Inflammatory macrophage (primary cell): Measurements from ENCODE around the gene ZNF182.
A peak's percentile ranks its signal among the peaks of the same experiment; 100 is the strongest.
"Not testable (repeated sequence)": the region's sequence is repeated elsewhere in the genome, so short reads cannot be mapped to it uniquely, and the experiment has no call there.

Experiments used
- DNase-seq, 2 donors: peaks; one replicate each; pipeline ENCODE4 v3.0.0-alpha.2; 2020 to 2022
- total RNA-seq, 18 experiments: gene quantifications; one replicate each; lab custom pipeline; 2026; ENCODE audit warnings: mixed read lengths in 6 of 18, inconsistent platforms in 2 of 18; lab: John Stamatoyannopoulos, UW

Gene ZNF182
- 1.5 to 9.9 (median 5.6) reads per million in 18 experiments for total RNA-seq

DNA sequence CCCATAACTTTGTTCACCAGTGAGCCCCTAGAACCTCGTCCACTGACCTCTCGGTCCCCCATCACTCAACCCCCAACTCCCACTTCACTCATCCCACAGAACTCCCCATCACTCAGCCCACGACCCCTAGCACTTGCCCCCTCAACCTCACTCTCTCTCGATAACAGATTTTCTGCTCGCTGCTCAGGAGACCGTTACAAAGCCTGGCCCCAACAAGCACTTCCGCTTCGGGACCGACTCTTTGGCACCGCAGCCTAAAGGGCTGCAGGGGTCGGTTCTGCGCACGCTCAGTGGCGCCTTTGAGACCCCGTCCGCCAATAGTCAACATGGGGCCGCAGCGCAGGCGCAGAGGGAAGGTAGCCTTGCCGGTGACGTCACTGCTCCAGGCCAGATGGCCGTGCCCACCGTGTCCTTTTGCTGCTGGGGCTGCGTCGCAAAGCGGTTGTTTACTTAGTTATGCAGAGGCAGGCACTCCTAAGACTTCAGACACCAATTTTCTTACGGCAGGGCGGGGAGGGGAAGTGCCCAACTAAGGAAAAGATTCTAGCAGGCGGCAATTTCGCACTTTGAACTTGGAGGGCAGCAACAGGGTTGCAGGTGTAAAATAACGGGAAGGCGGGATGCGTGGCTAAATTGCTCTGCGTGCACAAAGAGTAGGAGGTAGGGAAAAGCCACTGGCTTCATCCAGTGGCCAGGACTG is at the start of gene ZNF182:
Gene ZNF182, minus strand, starts transcription at position 232 of the 700 bp plus-strand sequence. CDS start 1,380 bp downstream, outside the sequence.
- peak; percentile 94 to 95 for DNase-seq

- DNase-seq = no peak
Measured at GRCh38 chrX:48046846-48047245, 43.1 kb upstream of the ZNF182 start.

DNA sequence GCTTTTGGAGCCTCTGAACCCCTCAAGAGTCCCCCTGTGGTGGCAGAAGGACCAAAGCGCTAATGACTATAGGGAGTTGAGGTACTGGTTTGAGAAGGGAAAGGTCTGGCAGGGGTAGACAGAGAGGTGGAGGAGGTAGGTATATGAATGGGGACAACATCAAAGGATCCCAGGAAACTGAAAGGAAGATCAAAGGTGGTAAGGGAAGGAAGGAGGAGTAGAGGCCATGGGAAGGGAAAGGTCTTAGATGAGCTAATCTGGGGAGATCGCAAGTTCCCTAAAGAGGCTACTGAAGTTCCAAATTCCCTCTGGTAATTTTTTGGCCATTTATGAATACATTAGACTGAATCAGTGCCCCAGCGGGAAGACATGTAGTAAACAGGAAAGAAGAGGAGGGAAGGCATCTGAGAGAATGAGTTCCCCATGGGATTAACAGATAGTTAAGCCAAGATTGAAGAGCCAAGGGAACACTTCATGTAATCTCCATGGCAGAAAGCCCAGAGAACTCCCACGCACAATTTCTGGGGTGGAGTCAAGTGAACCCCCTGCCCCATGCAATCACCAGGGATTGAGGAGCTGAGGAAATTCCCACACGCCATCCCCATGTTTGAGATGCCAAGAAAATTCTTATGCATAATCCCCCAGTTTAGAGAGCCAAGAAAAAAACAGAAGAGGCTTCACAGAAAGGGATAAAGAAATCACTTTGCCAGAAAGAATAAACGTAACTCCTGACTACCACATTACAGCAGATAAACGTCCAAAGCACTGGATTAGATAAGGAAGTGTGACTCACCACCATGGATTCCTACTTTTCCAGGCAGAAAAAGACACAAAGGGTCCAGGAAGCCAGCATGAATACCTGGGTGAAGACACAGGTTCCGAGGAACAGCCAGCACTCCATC is 41.9 kb upstream of the ZNF182 start:
- no peak for DNase-seq

GRCh38 chrX:48043056-48043455 is 39.3 kb upstream of the ZNF182 start:
- DNase-seq = no peak

DNA sequence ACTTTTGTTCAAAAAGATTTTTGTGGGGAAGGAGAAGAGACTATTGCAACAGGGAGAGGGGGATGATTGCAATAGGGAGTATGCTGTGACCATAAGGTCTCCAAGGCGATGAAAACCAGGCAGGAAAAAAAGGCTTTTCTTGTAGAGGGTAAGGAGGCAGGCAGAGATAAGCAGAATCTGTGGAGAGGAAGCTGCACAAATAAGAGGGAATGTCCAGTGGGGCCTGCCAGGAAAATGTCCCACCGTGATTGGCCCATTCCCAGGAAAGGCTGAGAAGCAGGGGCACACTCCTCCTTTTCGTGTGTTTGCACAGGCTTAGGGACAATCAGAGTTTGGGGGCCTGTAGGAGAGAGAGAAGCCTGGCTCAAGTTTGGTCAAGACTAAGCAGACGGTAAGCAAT is 32.1 kb upstream of the ZNF182 start:
- DNase-seq = no peak

- not testable (repeated sequence) for DNase-seq
Measured at GRCh38 chrX:48030641-48031173, 26.9 kb upstream of the ZNF182 start.

GRCh38 chrX:48030237-48030636 is 26.4 kb upstream of the ZNF182 start:
- DNase-seq = no peak

GRCh38 chrX:48028091-48028490 is 24.3 kb upstream of the ZNF182 start:
- no peak for DNase-seq

GRCh38 chrX:48027545-48027944 is 23.8 kb upstream of the ZNF182 start:
- not testable (repeated sequence) for DNase-seq

GRCh38 chrX:48025561-48025960 is 21.8 kb upstream of the ZNF182 start:
- peak; percentile 70 to 75 for DNase-seq

DNA sequence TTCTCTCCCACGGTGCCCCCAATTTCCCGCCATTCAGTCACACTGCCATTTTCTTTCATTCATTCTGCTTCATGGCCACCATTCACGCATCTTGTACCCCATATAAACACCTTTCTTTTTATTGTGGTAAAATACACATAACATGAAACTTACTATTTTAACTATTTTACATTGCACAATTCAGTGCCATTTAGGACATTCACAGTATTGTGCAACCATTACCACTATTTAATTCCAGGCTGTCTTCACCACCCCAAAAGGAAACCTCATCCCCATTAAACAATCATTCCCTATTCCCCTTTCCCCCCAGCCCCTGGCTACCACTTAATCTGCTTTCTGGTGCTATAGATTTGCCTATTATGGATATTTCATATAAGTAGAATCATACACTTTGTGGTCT is 18.9 kb upstream of the ZNF182 start:
- no peak for DNase-seq

- DNase-seq = no peak
Measured at GRCh38 chrX:48022100-48022499, 18.3 kb upstream of the ZNF182 start.

DNA sequence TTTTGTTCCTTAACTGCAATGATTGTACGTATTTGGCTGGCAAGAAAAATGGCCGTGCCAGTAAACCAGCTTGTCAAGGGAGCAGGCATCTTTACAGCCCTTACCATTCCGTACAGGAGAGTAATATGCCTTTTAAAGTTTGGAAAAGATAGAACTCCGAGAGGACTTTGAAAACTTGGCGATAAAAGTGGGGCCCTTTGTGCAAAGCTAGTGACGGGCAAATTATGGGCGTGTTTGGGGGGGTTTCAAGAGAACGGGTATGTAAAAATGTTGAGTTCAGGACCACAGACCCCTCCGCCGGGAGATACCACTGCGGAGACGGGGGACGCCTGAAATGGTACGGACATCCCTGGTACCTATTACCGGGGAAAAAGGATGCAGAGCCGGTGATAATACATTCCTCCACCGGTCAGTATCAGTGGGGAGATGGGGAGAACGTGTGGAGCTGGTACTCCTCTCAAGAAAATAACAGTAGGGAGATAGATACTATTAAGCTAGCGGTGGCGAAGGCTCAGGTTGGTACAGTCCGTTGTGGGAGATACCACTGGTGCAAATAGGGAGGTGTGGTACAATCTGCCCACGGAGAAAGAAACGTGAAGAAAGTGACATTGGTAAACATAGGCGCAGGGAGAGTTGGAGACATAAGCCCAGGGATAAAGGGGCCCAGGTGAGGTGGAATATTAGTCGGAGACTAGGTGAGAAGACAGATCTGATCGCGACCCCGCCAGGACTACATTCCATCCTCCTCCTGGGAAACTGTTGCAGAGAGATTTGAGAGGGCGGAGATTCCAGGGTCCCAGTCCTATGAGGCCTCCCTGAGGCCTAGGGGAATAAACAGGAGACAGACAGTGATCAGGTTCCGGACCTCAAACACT is 17.5 kb upstream of the ZNF182 start:
- DNase-seq = peak; percentile 67 to 72

DNA sequence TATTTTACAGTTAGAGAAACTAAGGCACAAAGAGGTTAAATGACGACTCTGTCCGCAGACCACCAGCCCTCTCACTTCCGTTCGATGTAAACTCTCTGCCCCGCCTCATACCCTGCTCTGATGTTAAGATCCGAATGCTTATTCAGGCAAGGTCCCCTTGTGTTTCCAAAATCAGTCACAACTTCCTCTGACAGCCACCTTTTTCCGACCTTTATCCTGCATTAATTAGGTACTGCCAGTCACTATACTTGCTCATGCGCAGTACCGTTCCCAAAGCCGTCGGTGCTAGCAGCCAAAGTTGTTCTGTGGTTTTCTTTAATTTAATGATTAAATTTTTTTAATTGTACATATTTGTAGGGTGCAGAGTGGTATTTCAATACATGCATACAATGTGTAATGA is 16.7 kb upstream of the ZNF182 start:
- DNase-seq = not testable (repeated sequence)

DNA sequence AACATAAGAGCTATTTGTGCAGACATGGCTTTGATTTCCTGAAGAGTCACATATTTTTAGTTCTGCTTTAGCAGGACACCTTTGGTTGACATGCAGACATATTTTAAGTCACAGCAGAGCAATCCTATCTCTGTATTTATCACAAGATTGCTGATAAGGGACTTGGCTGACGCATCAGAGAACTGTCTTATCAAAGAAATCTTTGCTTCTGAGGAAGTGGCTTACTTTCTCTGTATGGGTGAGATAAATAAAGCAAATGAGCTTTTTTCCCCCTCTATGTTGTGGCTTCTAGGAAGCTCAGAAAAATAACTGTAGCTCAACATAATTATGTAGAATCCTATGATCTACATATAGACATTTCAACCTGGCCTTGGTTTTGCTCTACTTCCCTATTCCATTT is 16.1 kb upstream of the ZNF182 start:
- DNase-seq = not testable (repeated sequence)

GRCh38 chrX:48016583-48017310 is 13.0 kb upstream of the ZNF182 start:
- not testable (repeated sequence) for DNase-seq

DNA sequence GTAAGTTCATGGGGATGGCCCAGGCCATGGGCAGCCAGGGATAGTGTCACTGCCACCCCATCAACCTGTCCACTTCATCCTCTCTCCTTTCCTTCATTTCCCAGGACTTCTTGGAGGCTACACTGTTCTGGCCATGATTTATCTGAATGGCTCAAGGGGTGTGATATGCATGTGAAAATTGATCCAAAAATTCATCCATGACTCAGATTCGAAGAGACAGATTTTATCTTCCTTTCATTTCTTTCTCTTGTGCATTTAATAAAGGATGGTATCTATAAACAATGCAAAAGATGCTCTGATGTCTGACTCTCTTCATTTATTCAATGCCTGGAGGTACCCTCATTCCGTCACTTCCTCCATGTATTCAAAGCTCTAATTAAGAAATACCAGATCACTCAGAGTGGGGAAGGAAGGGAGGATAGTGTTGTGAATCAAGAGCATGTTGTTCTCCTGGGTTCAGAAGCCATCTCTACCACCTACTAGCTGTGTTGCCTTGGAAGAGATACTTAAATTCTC is 5.7 kb upstream of the ZNF182 start:
- not testable (repeated sequence) for DNase-seq

DNA sequence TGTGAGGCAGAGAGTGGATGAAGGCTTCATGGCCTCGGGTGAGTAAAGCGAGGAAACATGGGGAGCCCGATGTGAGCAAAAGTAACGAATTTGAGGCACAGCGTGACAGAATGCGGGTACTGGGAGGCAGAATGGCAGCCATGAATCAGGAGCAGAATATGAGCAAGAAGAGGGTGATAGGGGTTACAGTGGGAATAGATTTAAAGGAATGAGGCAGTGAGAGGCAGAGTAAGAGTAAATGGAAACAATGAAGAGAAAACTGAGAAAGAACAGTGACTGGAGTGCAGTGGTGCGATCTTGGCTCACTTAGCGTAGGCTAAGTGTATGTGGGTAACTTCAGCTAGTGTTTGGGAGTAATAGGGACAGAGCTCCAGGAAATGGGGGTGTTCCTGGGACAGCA is 2.9 kb upstream of the ZNF182 start, which contains the start of gene SPACA5:
Gene SPACA5, plus strand, starts transcription at position 301 of the 400 bp plus-strand sequence. CDS start 815 bp downstream, outside the sequence.
- not testable (repeated sequence) for DNase-seq

DNA sequence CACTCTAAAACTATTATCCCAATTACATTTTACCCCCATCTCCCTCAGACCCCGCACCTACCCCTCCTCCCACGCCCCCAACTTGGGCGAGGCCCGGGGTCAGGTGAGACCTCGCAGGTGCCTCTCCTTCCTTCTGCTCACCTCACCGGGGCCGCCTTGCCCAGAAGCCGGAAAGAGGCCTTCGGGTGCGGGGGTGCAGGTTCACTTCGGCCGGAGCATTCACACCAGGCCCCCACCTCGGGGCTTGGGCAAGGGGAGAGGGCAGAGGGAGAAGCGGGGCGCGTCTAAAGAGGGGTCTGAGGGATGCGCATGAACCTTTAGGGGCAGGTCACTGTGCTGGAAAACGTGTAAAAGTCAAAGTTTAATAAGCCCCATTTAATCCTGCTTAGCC is 427 bp downstream of the ZNF182 start:
- DNase-seq = no peak

GRCh38 chrX:48002929-48003328 is 860 bp downstream of the ZNF182 start:
- no peak for DNase-seq

DNA sequence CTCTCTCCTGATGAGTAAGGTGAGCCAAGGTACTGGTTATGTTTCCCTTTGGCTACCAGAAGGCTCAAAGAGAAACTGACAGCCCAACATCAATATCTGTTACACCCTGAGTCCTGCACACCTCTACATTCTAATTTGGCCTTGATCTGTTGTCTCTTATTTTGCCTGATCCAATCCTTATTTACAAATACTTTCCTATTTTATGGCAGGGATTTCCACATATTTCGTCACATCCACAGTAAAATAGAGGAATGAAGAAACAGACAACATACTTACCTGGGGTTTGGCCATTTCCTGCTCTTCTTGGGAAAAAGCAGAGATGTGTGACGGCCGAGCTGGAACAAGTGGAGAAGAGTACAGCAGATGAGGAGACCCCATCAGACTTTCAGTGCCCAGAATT is 1.5 kb downstream of the ZNF182 start:
- no peak for DNase-seq
